A549 (cell line): Measurements from ENCODE around the gene LCE1B. TPM values are rescaled to one million over a fixed set of nuclear protein-coding genes. Genes with fewer than 3 reads are reported as not detected.

ENCODE experiments used
- ATAC-seq, 2 experiments: fragments of 200-7000 bp in 1 of 2; fragments of >200 bp in 1 of 2; cut with Nextera tagmentation in 1 of 2; cut with Tn5 transposase in 1 of 2; 3 replicates each; pipeline versions ENCODE4 v1.8.0 to v1.9.1; 2018 to 2020; ENCODE audit warnings: mild to moderate bottlenecking in 1 of 2, moderate library complexity in 1 of 2
- CTCF ChIA-PET: fragments of 300-600 bp; sonication (Branson Sonifier 250); formaldehyde crosslinking; extraction: SDS; loops from one replicate; lab custom pipeline; 2021; ENCODE audit warnings: antibody characterized with exemption, inconsistent platforms; lab: Yijun Ruan, JAX
- POLR2A ChIA-PET: fragments of 350-600 bp; formaldehyde crosslinking; extraction: SDS; loops from one replicate; lab custom pipeline; 2021; ENCODE audit warnings: antibody characterized with exemption, inconsistent platforms; lab: Yijun Ruan, JAX
- DNase-seq, 2 experiments: peaks; one replicate each; pipeline versions ENCODE4 v3.0.0 to v3.0.0-alpha.2; 2011 to 2016; ENCODE audit warnings: low read depth in 1 of 2, low spot score in 1 of 2
- FAIRE-seq: peaks from 2 replicates; lab custom pipeline; 2011; peaks lifted over from hg19 to GRCh38; lab: Jason Lieb, UNC
- H3K27ac ChIP-seq, 2 experiments: fragments of >200 bp; sonication (Bioruptor Twin); formaldehyde crosslinking; 3 replicates each; pipeline ENCODE4 v1.5.1; 2016 to 2017
- H3K4me1 ChIP-seq: fragments of >200 bp; sonication (Bioruptor Twin); formaldehyde crosslinking; 3 replicates; pipeline ENCODE4 v1.6.1; 2016
- H3K4me2 ChIP-seq: fragments of >200 bp; sonication (Bioruptor Twin); formaldehyde crosslinking; 3 replicates; pipeline ENCODE4 v1.6.1; 2016
- H3K4me3 ChIP-seq: fragments of >200 bp; sonication (Bioruptor Twin); formaldehyde crosslinking; 3 replicates; pipeline ENCODE4 v1.5.1; 2016
- H3K9me3 ChIP-seq: fragments of >200 bp; sonication (Bioruptor Twin); formaldehyde crosslinking; 3 replicates; pipeline ENCODE4 v1.6.1; 2016
- BHLHE40 ChIP-seq: IDR thresholded peaks from 2 replicates; pipeline ENCODE4 v1.6.1; 2012; ENCODE audit warnings: low read depth, low read length, inconsistent platforms
- CBX2 ChIP-seq: fragments of 200-600 bp; sonication (generic); IDR thresholded peaks from 2 replicates; pipeline ENCODE4 v1.6.1; 2016; ENCODE audit warnings: low read depth, mild to moderate bottlenecking, borderline replicate concordance
- CEBPB ChIP-seq, 2 experiments: fragments of >200 bp in 1 of 2; sonication (Bioruptor Twin) in 1 of 2; formaldehyde crosslinking in 1 of 2; IDR thresholded peaks; 2 replicates each; pipeline ENCODE4 v1.6.1; 2012 to 2016
- CHD4 ChIP-seq: fragments of 200-600 bp; sonication (generic); IDR thresholded peaks from 2 replicates; pipeline ENCODE4 v1.6.1; 2016; ENCODE audit warnings: antibody characterized with exemption, mild to moderate bottlenecking, borderline replicate concordance
- EHF ChIP-seq: fragments of 250-450 bp; sonication (Bioruptor Pico); IDR thresholded peaks from 2 replicates; pipeline ENCODE4 v1.5.0; 2020; ENCODE audit warnings: mild to moderate bottlenecking
- EP300 ChIP-seq, 2 experiments: fragments of >200 bp; sonication (Bioruptor Twin); formaldehyde crosslinking; IDR thresholded peaks; 2 replicates in 1 of 2; 3 replicates in 1 of 2; pipeline ENCODE4 v1.6.1; 2016 to 2017
- ESRRA ChIP-seq: fragments of 150-350 bp; IDR thresholded peaks from 2 replicates; pipeline ENCODE4 v1.6.1; 2014; ENCODE audit warnings: mild to moderate bottlenecking, low read length, borderline replicate concordance
- FOSB ChIP-seq: fragments of 250-450 bp; sonication (Bioruptor Pico); IDR thresholded peaks from 2 replicates; pipeline ENCODE4 v1.5.0; 2020; ENCODE audit warnings: mild to moderate bottlenecking, moderate library complexity
- HDAC2 ChIP-seq: fragments of 200-600 bp; sonication (generic); IDR thresholded peaks from 2 replicates; pipeline ENCODE4 v1.6.1; 2016
- JUN ChIP-seq, 2 experiments: fragments of >200 bp; sonication (Bioruptor Twin); formaldehyde crosslinking; IDR thresholded peaks; 2 replicates in 1 of 2; 3 replicates in 1 of 2; pipeline ENCODE4 v1.6.1; 2016 to 2017
- KDM1A ChIP-seq: fragments of 200-600 bp; sonication (generic); IDR thresholded peaks from 2 replicates; pipeline ENCODE4 v1.6.1; 2016; ENCODE audit warnings: low read depth, mild to moderate bottlenecking
- KDM5A ChIP-seq: fragments of 200-600 bp; sonication (generic); IDR thresholded peaks from 2 replicates; pipeline ENCODE4 v1.6.1; 2016; ENCODE audit warnings: antibody characterized with exemption, mild to moderate bottlenecking
- MAZ ChIP-seq: fragments of 150-350 bp; IDR thresholded peaks from 2 replicates; pipeline ENCODE4 v1.6.1; 2014; ENCODE audit warnings: antibody characterized with exemption, low read depth, low read length, borderline replicate concordance
- MYC ChIP-seq: IDR thresholded peaks from 2 replicates; pipeline ENCODE4 v1.6.1; 2012; ENCODE audit warnings: mild to moderate bottlenecking, inconsistent platforms, low read length, improper control_type of control experiment, borderline replicate concordance
- NFE2L2 ChIP-seq: fragments of 150-350 bp; conservative IDR thresholded peaks from 2 replicates; pipeline ENCODE4 v1.6.1; 2014; ENCODE audit warnings: low read length
- PHF8 ChIP-seq: fragments of 200-600 bp; sonication (generic); IDR thresholded peaks from 2 replicates; pipeline ENCODE4 v1.6.1; 2016; ENCODE audit warnings: low read depth, mild to moderate bottlenecking, antibody characterized with exemption, moderate library complexity, borderline replicate concordance
- POLR2A ChIP-seq: IDR thresholded peaks from 2 replicates; pipeline ENCODE4 v1.6.1; 2012; ENCODE audit warnings: mild to moderate bottlenecking, low read length
- POLR2AphosphoS2 ChIP-seq: conservative IDR thresholded peaks from 2 replicates; pipeline ENCODE4 v1.6.1; 2012; ENCODE audit warnings: low read length, improper control_type of control experiment, inconsistent platforms
- SMC3 ChIP-seq: fragments of >200 bp; sonication (Bioruptor Twin); formaldehyde crosslinking; IDR thresholded peaks from 3 replicates; pipeline ENCODE4 v1.6.1; 2018; ENCODE audit warnings: inconsistent platforms
- SREBF2 ChIP-seq: fragments of 450-650 bp; IDR thresholded peaks from 2 replicates; pipeline ENCODE4 v1.6.1; 2014; ENCODE audit warnings: mild to moderate bottlenecking, moderate library complexity
- TP53 ChIP-seq: fragments of 250-450 bp; sonication (Bioruptor Pico); IDR thresholded peaks from 2 replicates; pipeline ENCODE4 v1.5.0; 2021; ENCODE audit warnings: mild to moderate bottlenecking, moderate library complexity
- ZC3H11A ChIP-seq: fragments of 450-650 bp; IDR thresholded peaks from 2 replicates; pipeline ENCODE4 v1.6.1; 2014; ENCODE audit warnings: antibody characterized with exemption, mild to moderate bottlenecking
- WGBS: methylation state at CpG from one replicate; pipeline ENCODE4 v1.1.6; 2017; ENCODE audit errors: missing lambda C conversion rate; 5-methylcytosine and 5-hydroxymethylcytosine counted together
- polyA plus RNA-seq, 4 experiments: library from polyadenylated mRNA; depleted of rRNA in 3 of 4; stranded (reverse); fragments of >200 nt; fragmentation: RNase III in 1 of 4; extraction: RNeasy Plus Mini Kit Qiagen cat#74134 plus additional on column Dnase treatment in 1 of 4; gene quantifications; 2 replicates in 3 of 4; 3 replicates in 1 of 4; pipeline ENCODE4 v1.2.3, GENCODE V29; 2011 to 2017
- TF ChIP-seq, protein P1 (sequence below): fragments of 250-450 bp; sonication (Bioruptor Pico); IDR thresholded peaks from 2 replicates; pipeline ENCODE4 v1.5.0; 2021; ENCODE audit warnings: mild to moderate bottlenecking, moderate library complexity, borderline replicate concordance
- TF ChIP-seq, protein P2 (sequence below): IDR thresholded peaks from 2 replicates; pipeline ENCODE4 v1.6.1; 2012; ENCODE audit warnings: low read depth, borderline replicate concordance
- TF ChIP-seq, protein P3 (sequence below): fragments of 250-450 bp; sonication (Bioruptor Pico); IDR thresholded peaks from 2 replicates; pipeline ENCODE4 v1.5.0; 2020; ENCODE audit warnings: low read depth, mild to moderate bottlenecking, moderate library complexity
- TF ChIP-seq, protein P4 (sequence below): fragments of 450-650 bp; IDR thresholded peaks from 2 replicates; pipeline ENCODE4 v1.6.1; 2014; ENCODE audit warnings: antibody characterized with exemption
- TF ChIP-seq, protein P5 (sequence below): IDR thresholded peaks from 2 replicates; pipeline ENCODE4 v1.6.1; 2012
- TF ChIP-seq, protein P6 (sequence below): IDR thresholded peaks from 2 replicates; pipeline ENCODE4 v1.6.1; 2012
- TF ChIP-seq, protein P7 (sequence below): fragments of >200 bp; sonication (Bioruptor Twin); formaldehyde crosslinking; IDR thresholded peaks from 2 replicates; pipeline ENCODE4 v1.6.1; 2016

LCE1B gene
- polyA plus RNA-seq, 2 of the 4 experiments (the other 2 are of a cell fraction), result not detected

DNA sequence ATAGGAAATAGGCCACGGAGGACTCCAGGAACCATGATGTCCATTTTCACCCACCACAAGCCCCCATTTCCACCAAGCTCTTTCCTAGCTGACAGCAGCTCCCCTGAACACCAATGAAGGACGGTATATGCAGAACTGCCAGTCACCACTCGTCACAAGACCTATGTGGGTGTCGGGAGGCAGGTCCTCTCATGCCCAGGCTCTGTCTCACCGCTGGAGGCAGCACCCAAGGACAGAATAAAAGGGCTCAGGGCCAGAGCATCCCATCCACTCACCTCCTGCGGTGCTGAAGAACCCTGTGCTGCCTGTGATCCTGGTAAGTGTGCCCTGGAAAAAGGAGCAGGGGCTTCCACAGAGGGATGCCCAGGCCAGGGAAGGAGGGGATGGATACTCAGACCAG is 36.9 kb upstream of the LCE1B start, which contains the start of gene LCE1F:
TSS of gene LCE1F (plus strand) at position 266 of the 400 bp plus-strand sequence. CDS start 1,232 bp downstream, outside the sequence.
- POLR2A ChIA-PET, result no interaction called here
- no peak for TF ChIP-seq EHF (CRISPR knock-in tag)
- no peak for TF ChIP-seq CEBPB (IDR thresholded peaks at IDR 0.05)
- no peak for TF ChIP-seq SMC3
- TF ChIP-seq, protein P1, sequence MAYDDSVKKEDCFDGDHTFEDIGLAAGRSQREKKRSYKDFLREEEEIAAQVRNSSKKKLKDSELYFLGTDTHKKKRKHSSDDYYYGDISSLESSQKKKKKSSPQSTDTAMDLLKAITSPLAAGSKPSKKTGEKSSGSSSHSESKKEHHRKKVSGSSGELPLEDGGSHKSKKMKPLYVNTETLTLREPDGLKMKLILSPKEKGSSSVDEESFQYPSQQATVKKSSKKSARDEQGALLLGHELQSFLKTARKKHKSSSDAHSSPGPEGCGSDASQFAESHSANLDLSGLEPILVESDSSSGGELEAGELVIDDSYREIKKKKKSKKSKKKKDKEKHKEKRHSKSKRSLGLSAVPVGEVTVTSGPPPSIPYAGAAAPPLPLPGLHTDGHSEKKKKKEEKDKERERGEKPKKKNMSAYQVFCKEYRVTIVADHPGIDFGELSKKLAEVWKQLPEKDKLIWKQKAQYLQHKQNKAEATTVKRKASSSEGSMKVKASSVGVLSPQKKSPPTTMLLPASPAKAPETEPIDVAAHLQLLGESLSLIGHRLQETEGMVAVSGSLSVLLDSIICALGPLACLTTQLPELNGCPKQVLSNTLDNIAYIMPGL (CRISPR knock-in tag), result no peak
- TF ChIP-seq KDM1A, result no peak
- no peak for TF ChIP-seq HDAC2
- TF ChIP-seq, protein P2, sequence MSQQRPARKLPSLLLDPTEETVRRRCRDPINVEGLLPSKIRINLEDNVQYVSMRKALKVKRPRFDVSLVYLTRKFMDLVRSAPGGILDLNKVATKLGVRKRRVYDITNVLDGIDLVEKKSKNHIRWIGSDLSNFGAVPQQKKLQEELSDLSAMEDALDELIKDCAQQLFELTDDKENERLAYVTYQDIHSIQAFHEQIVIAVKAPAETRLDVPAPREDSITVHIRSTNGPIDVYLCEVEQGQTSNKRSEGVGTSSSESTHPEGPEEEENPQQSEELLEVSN, result no peak
- no peak for TF ChIP-seq ESRRA
- no peak for TF ChIP-seq MYC
- TF ChIP-seq, protein P3, sequence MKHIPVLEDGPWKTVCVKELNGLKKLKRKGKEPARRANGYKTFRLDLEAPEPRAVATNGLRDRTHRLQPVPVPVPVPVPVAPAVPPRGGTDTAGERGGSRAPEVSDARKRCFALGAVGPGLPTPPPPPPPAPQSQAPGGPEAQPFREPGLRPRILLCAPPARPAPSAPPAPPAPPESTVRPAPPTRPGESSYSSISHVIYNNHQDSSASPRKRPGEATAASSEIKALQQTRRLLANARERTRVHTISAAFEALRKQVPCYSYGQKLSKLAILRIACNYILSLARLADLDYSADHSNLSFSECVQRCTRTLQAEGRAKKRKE (CRISPR knock-in tag), result no peak
- TF ChIP-seq JUN (IDR thresholded peaks at IDR 0.05), result no peak
- TF ChIP-seq BHLHE40, result no peak
- no peak for TF ChIP-seq PHF8
- TF ChIP-seq ZC3H11A, result no peak
- TF ChIP-seq CBX2, result no peak
- TF ChIP-seq EP300 (IDR thresholded peaks at IDR 0.05), result no peak
- TF ChIP-seq, protein P4, sequence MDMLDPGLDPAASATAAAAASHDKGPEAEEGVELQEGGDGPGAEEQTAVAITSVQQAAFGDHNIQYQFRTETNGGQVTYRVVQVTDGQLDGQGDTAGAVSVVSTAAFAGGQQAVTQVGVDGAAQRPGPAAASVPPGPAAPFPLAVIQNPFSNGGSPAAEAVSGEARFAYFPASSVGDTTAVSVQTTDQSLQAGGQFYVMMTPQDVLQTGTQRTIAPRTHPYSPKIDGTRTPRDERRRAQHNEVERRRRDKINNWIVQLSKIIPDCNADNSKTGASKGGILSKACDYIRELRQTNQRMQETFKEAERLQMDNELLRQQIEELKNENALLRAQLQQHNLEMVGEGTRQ, result no peak
- no peak for TF ChIP-seq SREBF2
- TF ChIP-seq KDM5A, result no peak
- Histone ChIP-seq H3K4me1 (no peaks in the 10 kb centered on the region), H3K4me2 (no peak within 1 kb of the TSS), H3K4me3 (no peak within 1 kb of the TSS), H3K27ac (no peak within 1 kb of the TSS), H3K9me3 (no peaks in the 10 kb centered on the region)
- DNase-seq (peak in 1 of 2 experiments; percentile 16), ATAC-seq (peak; percentile 59 to 67; a peak in 4 of 6 replicates), FAIRE-seq (no peak)
- 3% methylated on average over 6 of the region's 6 CpGs for WGBS
- CTCF ChIA-PET, result interaction anchor here (0.6 kb wide), 1 partner anchor 410 kb away, joined by 6 read pairs; no protein-coding TSS in a partner anchor

DNA sequence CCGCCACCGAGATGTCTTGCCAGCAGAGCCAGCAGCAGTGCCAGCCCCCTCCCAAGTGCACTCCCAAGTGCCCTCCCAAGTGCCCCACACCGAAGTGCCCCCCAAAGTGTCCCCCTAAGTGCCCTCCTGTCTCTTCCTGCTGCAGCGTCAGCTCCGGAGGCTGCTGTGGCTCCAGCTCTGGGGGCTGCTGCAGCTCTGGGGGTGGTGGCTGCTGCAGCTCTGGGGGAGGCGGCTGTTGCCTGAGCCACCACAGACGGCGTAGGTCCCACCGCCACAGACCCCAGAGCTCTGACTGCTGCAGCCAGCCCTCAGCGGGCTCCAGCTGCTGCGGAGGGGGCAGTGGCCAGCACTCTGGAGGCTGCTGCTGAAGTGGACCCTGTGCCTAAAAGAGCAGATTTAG is 35.4 kb upstream of the LCE1B start:
- no peaks in the 10 kb centered on the region for H3K4me1 ChIP-seq
- FAIRE-seq (no peak), DNase-seq (no peak), ATAC-seq (no peak)
- no peak overlapping the region for H3K4me2 ChIP-seq
- H3K9me3 ChIP-seq, result no peaks in the 10 kb centered on the region
- no peak overlapping the region for H3K4me3 ChIP-seq
- ChIA-PET CTCF (interaction anchor here (1.0 kb wide), 1 partner anchor 37 kb away, joined by 3 read pairs; no protein-coding TSS in a partner anchor), POLR2A (no interaction called here)
- 44% methylated on average over 9 of the region's 11 CpGs for WGBS
- TF ChIP-seq CHD4 (no peak), CEBPB (IDR thresholded peaks at IDR 0.05) (no peak), POLR2A (no peak), TP53 (no peak), FOSB (CRISPR knock-in tag) (no peak), NFE2L2 (no peak), KDM1A (no peak), POLR2AphosphoS2 (no peak), EHF (CRISPR knock-in tag) (no peak), MAZ (no peak)
- TF ChIP-seq, protein P5, sequence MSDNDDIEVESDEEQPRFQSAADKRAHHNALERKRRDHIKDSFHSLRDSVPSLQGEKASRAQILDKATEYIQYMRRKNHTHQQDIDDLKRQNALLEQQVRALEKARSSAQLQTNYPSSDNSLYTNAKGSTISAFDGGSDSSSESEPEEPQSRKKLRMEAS, result no peak
- TF ChIP-seq, protein P2, result no peak
- TF ChIP-seq, protein P6, sequence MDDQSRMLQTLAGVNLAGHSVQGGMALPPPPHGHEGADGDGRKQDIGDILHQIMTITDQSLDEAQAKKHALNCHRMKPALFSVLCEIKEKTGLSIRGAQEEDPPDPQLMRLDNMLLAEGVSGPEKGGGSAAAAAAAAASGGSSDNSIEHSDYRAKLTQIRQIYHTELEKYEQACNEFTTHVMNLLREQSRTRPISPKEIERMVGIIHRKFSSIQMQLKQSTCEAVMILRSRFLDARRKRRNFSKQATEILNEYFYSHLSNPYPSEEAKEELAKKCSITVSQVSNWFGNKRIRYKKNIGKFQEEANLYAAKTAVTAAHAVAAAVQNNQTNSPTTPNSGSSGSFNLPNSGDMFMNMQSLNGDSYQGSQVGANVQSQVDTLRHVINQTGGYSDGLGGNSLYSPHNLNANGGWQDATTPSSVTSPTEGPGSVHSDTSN, result no peak
- TF ChIP-seq, protein P7, sequence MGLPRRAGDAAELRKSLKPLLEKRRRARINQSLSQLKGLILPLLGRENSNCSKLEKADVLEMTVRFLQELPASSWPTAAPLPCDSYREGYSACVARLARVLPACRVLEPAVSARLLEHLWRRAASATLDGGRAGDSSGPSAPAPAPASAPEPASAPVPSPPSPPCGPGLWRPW, result no peak
- TF ChIP-seq, protein P3 (CRISPR knock-in tag), result no peak
- H3K27ac ChIP-seq, result no peak overlapping the region
